NK-92 treated with Interleukin-12 subunit alpha and Interleukin-12 subunit beta, amount 100 ng/mL, for 24 hours (cell line): ENCODE data around the gene CIPC.
A peak's percentile ranks its signal among the peaks of the same experiment; 100 is the strongest.

Source experiments
- DNase-seq: peaks from one replicate; lab custom pipeline; 2025; lab: John Stamatoyannopoulos, UW

CIPC gene

GRCh38 chr14:77071938-77072388 is 26.1 kb upstream of the CIPC start:
- DNase-seq: no peak

DNA sequence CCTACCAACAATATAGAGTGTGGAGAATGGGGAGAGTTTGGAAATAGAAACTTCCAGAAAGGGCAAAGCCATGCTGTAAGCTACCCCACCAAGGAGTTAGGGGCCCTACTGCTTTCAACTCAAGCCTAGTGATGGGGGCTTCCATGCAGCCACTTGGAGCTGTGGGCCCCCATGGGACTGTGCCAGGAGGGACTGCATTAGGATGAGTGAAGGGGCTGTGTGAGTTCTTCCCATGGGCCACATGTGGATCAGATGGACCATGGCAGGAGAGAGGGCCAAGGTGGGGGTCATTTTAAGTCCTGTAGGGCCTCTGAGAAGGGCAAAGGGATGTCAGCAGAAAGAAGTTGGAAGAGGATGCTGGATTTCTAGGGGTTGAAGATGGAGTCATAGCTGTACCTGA is 23.1 kb upstream of the CIPC start:
- no peak for DNase-seq

DNA sequence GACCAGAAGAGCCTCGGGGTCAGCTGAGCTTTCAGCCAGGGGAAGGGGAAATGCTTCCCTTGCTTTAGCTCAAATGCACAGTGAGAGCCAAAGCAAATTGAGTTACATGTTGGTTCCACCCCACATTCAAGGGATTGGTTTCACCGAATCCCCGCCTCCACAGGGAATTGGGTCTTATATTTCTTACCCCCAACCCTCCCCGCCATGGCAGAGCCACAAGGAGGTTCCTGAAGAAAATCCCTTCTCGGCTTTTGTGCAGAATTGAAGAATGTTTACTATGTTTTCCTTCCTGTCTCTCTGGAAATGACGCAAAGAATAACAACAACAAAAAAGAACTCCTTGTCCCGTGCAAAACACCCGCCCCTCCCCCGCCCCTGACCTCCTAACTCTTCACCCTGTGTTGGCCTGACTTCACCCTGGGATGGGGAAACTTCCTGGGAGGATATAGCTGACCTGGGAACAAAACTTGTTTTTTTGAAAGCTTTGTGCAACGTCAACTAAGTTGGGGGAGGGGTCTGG is 21.9 kb upstream of the CIPC start:
- no peak for DNase-seq

- DNase-seq: no peak
Measured at GRCh38 chr14:77077040-77077439, 21.0 kb upstream of the CIPC start.

DNA sequence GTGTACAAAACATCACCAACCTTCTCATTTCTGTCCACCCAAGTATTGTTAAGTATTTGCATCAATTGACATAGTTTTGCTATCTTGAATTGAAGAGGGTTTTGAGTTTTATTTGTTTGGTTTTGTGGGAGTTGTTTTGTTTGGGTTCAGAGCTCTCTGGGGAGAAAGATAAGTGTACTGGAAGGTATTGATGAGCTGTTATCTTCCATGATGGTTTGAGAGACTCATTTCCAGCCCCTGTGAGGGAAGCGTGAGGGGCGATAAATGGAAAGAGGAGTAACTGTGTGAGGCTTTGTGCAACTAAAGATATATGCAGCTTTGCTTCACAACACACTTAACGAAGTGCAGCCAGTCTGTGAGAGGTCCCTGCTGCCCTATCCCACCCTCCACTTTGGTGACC is 15.7 kb upstream of the CIPC start:
- DNase-seq: no peak

- no peak for DNase-seq
Measured at GRCh38 chr14:77083082-77083481, 15.0 kb upstream of the CIPC start.

- DNase-seq: no peak
Measured at GRCh38 chr14:77084985-77085384, 13.1 kb upstream of the CIPC start.

DNA sequence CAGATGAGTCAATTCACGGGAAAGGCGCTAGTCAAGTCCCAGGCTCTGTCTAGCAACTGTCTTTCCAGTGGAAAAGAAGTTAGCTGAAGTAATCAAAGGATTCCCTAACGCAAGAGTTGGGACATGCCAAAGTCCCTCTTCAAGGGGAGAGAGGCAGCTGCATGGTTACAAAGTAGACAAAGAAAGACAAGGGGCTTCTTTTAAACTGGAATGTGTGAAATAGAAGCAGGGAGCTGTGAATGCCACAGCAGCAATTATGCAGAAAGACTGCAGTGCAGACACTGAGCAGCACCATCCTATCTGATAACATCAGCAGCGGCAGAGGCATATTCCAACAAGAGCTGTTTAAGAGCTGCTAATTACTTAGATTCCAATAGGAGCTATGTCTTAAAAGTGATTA is 12.5 kb upstream of the CIPC start:
- DNase-seq: no peak

DNA sequence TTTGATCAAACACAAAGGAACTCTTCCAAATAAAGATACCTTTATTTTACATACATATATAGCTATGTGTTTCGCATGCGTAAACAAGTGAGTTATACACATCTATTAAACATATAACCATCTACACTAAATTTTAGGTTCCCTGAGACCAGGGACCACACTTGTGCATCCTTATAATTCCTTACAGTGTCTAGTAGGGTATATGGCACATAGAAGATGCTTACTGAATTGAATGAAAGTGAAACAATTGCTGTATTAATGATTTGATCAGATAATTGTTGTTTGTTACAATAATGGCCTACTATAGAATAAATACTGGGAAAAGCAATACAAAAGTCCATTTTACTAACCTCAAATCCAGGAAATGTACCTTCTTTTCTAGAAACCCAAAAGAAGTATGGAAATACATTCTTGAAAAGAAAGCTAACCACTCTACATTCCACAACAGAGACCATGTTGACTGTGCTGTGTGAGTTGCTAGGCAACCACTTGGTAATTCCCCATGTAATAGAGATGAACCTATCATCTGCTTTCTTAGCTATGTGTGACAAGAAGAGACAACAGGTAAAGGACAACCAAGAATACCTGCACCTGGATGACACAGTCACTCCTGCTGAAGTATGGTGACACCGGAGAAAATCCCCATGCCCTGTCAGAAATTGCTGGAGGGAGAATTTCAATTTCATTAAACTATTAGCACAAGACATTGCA is 11.9 kb upstream of the CIPC start:
- DNase-seq: no peak

DNA sequence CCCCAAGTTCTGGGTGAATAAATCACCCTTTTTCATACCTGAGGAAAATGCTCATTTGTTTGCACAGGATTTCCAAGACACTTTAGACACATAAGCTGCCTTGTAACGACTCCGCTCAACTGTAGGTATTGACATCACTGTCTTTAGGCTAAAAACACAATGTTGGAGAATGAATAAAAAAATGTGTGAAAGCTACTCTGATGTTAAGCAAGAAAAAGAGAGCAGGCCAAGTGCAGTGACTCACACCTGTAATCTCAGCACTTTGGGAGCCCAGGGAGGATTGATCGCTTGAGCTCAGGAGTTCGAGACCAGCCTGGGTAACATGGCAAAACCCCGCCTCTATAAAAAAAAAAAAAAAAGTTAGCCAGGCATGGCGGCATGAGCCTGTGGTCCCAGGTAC is 11.1 kb upstream of the CIPC start:
- DNase-seq: no peak

DNA sequence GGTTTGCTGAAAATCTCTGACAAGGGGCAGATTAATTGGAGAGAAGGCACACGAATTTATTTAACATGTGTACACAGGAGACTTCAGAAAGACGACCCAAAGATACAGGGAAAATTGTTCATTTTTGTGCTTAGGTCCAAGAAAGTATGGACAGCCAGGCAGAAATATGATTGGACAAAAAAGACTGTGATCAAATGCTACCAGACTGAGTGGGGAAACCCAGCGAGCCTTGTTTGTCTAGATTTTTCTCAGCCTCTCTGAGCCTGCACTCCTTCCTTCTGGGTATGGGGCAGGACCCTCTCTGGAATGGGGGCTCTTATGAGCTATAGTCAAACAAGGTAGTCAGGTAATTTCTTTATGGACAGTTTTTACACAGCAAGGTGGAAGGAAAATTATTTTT is 10.4 kb upstream of the CIPC start:
- no peak for DNase-seq

- DNase-seq: no peak
Measured at GRCh38 chr14:77088219-77088618, 9.8 kb upstream of the CIPC start.

DNA sequence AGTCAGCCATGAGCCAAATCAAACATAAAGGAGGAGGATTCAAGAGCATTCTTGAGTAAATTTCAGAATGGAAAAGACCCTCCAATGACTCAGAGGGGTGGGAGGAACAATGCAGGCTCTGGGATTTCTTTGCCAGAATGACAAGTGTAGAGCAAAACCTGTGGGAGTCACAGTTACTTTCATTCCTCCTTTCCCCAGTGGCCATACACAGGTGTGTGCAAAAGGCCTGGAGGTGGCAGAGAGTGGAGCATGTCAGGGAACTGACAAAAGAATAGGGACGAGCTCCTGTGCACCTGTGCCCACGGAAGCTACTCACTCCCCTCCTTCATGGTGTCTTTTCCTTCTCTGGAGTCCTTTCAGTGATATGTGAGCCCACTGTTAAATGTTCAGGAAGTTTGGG is 9.4 kb upstream of the CIPC start:
- no peak for DNase-seq

GRCh38 chr14:77091518-77091917 is 6.5 kb upstream of the CIPC start:
- DNase-seq: no peak

- no peak for DNase-seq
Measured at GRCh38 chr14:77092676-77093075, 5.4 kb upstream of the CIPC start.

- peak; percentile 49 for DNase-seq
Measured at GRCh38 chr14:77094672-77095284, 3.3 kb upstream of the CIPC start.

- DNase-seq: no peak
Measured at GRCh38 chr14:77097006-77097699, 905 bp upstream of the CIPC start.

DNA sequence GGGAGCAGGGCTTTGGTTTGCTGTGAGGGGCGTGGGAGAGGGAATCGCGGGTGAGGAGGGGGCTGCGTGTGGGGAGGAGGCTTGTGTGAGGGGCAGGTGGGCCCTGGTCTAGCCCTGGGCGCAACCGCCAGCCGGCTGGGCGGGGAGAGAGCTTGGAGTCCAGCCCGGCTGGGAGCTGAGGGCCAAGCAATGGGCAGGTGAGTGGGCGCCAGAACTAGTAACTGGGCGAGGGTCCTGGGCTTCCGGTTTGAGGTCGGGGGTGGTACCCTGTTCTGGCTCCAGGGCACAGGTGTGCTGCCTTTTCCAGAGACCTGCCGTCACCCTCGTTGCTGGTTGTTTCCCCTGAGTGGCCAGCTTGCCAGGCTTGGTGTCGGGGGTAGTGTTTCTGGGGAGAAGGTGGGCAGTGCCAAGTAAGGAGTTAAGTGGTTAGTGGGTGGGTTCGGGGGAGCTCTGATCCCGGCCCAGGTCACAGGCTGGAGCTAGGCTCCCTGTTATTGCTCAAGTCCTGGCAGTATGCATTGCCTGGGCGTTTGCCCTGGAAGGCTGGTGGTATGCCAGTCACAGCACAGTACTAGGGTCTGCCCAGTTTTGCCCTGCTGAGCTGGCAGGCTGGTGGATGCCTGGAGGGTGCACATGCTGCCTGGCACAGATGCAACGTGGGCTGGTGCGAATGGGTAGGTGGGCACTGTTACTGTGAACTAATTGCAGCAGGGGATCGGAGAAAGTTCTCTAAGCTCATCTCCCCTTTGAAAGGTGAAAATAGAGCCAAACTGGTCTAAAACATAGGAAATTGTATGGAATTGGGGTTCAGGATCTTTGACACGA is 683 bp downstream of the CIPC start:
- DNase-seq: no peak

DNA sequence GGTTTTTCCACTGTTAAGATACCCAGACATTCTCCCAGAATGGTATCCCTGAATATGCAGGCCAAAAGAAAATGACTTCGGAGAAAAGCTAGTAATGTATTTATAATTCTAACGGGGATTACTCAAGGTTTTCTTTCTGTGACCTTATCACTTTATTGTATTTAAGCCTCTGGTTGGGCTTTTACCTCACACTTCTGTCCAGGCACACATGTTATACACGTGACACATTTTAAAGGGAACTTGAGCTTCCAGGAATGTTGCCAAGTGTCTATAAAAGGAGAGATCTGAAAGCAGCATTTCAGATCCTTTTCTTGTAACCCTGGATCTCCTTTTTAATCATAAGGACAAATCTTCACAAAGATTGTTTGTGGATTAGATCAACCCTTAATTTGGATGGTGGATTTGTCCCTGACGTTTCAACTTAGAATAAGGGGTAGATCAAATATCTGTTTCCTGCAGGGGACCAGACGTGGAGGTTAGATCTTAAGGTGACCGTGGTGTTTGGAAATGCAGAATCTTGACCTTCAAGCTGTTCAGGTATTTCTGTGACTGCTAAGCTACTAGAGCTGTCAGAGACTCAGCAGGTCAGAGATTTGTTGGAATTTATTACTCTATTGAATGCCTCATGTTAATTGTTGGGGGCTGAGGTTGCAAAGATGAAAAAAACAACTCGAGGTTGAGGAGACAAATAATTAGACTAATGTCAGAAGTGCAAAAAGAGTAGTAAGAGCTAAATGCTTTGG is 1.5 kb downstream of the CIPC start:
- no peak for DNase-seq

- no peak for DNase-seq
Measured at GRCh38 chr14:77100961-77101360, 2.9 kb downstream of the CIPC start.

DNA sequence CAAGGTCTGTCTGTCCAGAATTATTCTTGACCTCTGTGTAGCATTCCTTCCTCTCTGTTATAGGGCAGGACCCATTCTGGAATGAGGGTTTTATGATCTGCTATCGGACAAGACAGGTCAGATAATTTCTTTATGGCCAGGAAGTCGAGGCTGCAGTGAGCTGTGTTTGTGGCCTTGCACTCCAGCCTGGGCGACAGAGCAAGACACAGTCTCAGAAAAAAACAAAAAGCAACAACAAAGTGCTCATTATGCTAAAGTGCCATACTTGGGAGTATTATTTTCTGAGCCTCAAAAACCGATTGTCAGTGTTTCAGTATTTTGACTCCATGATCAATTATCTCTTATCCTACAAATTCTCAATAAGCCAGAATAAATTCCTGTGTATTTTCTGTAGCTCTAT is 4.1 kb downstream of the CIPC start:
- DNase-seq: no peak

DNA sequence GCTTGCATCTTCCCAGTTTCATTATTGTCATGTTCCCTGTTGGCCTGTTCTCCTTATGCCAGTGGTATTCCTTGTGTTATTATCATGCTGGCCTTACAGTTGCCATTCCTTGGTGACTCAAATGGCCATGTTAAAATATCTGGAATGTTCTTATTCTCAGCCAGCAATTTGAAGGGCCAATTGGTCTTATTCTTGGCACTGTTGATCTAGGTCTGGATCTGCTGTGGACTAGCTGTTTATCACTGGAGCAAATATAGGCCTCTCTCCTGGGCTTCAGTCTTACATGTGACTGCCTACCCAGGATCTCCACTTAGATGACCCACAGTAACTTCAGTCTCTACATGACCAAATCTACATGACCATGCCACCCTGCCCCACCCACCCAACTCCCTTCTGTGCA is 5.4 kb downstream of the CIPC start:
- no peak for DNase-seq
